ENCODE results near the gene ANKS4B.

DNA sequence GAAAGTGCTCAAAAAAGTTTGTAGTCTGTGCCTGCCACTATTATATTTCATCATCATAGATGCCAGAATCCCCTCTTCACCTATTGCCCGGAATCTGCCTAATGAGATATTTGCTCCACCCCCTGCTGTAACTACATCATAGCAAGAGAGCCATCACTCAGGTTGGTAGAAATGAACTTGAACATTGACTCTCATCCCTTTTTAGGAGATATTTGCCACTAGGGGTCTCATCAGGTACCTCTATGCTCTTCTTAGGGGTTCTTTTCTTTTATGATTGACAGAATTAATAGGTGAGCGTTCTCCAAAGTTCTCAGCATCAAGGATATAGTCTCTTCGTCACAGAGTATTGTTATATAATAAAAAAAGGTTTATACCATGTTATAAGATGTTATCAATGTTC lies 20.0 kb downstream of the ANKS4B start:
- TF ChIP-seq, protein P1, sequence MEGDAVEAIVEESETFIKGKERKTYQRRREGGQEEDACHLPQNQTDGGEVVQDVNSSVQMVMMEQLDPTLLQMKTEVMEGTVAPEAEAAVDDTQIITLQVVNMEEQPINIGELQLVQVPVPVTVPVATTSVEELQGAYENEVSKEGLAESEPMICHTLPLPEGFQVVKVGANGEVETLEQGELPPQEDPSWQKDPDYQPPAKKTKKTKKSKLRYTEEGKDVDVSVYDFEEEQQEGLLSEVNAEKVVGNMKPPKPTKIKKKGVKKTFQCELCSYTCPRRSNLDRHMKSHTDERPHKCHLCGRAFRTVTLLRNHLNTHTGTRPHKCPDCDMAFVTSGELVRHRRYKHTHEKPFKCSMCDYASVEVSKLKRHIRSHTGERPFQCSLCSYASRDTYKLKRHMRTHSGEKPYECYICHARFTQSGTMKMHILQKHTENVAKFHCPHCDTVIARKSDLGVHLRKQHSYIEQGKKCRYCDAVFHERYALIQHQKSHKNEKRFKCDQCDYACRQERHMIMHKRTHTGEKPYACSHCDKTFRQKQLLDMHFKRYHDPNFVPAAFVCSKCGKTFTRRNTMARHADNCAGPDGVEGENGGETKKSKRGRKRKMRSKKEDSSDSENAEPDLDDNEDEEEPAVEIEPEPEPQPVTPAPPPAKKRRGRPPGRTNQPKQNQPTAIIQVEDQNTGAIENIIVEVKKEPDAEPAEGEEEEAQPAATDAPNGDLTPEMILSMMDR (conservative IDR thresholded peaks at IDR 0.05 in 1 of 2, IDR thresholded peaks at IDR 0.05 in 1 of 2; ENCODE audit: extremely low read depth in 1 of 2, insufficient read depth in 1 of 2, low read depth in 1 of 2, low read length in 2 of 2), result no peak
- TF ChIP-seq EZH2 (IDR thresholded peaks at IDR 0.05; ENCODE audit: borderline replicate concordance, low read length), result no peak
